A549 treated with DMSO at 1 μM for 4 hours (cell line): ENCODE results near the gene TMEM128. TPM values are rescaled to one million over a fixed set of nuclear protein-coding genes. Genes with fewer than 3 reads are reported as not detected.

ENCODE experiments used
- total RNA-seq: library from RNA; stranded (reverse); fragments of 200-300 nt; extraction: Qiagen RNA extraction; gene quantifications from 5 replicates; pipeline ENCODE4 v1.2.3, GENCODE V29; 2022; ENCODE audit warnings: low read depth

The TMEM128 gene
- total RNA-seq, result 10.2 to 12.8 TPM (median 11.6 TPM) in 5 replicates

GRCh38 chr4:4248029-4248884 lies at the start of gene TMEM128:
TSS of gene TMEM128 (minus strand) at chr4:4248223. CDS start at chr4:4248202, 21 bp downstream.

GRCh38 chr4:4289941-4290850 lies 42.2 kb upstream of the TMEM128 start, which contains the start of the genes LYAR and ZBTB49:
TSS of gene LYAR (minus strand) at chr4:4290154. CDS start at chr4:4283742, 6,412 bp downstream.
TSS of gene ZBTB49 (plus strand) at chr4:4290251. CDS start at chr4:4299946, 9,695 bp downstream.

GRCh38 chr4:4226606-4227438 lies 21.2 kb downstream of the TMEM128 start, which contains the start of gene OTOP1:
TSS of gene OTOP1 (minus strand) at chr4:4226929. CDS start at chr4:4226864, 65 bp downstream.

Other genes starting within 250 kb of the TMEM128 start
- gene OTOP1, start 21.3 kb downstream of the TMEM128 start, total RNA-seq, result not detected in 5 replicates
- 29.8 to 33.4 TPM (median 31.2 TPM) in 5 replicates for gene LYAR, start 41.9 kb upstream of the TMEM128 start, total RNA-seq
- 2.5 to 2.9 TPM (median 2.7 TPM) in 5 replicates for gene ZBTB49, start 42.0 kb upstream of the TMEM128 start, total RNA-seq
- 0.46 to 0.86 TPM (median 0.65 TPM) in 5 replicates for gene NSG1, start 138.9 kb upstream of the TMEM128 start, total RNA-seq